HepG2 (cell line): ENCODE data around the gene GATAD2B. TPM values are rescaled to one million over a fixed set of nuclear protein-coding genes. Genes with fewer than 3 reads are reported as not detected.

Experiments used
- BORCS8-MEF2B ChIP-seq: sonication (generic); formaldehyde crosslinking; IDR thresholded peaks from 2 replicates; pipeline ENCODE4 v1.8.0; 2022; ENCODE audit warnings: mild to moderate bottlenecking, missing genetic modification reagents
- DBP ChIP-seq: sonication (generic); formaldehyde crosslinking; IDR thresholded peaks from 2 replicates; pipeline ENCODE4 v1.4.0; 2020; ENCODE audit warnings: missing genetic modification reagents; ENCODE audit errors: not compliant biosample characterization
- FOXA1 ChIP-seq, 2 experiments: fragments of 450-650 bp in 1 of 2; sonication (generic) in 1 of 2; formaldehyde crosslinking in 1 of 2; IDR thresholded peaks; 2 replicates each; pipeline versions ENCODE4 v1.4.0 to v1.6.1; 2016 to 2020; ENCODE audit warnings: missing genetic modification reagents in 1 of 2
- HDAC2 ChIP-seq: sonication (generic); formaldehyde crosslinking; IDR thresholded peaks from 2 replicates; pipeline ENCODE4 v1.4.0; 2020; ENCODE audit warnings: missing genetic modification reagents
- MLXIP ChIP-seq: sonication (generic); formaldehyde crosslinking; IDR thresholded peaks from 2 replicates; pipeline ENCODE4 v1.9.0; 2021; ENCODE audit warnings: missing genetic modification reagents, borderline replicate concordance
- MTA3 ChIP-seq: sonication (generic); formaldehyde crosslinking; IDR thresholded peaks from 2 replicates; pipeline ENCODE4 v1.4.0; 2020; ENCODE audit warnings: missing genetic modification reagents
- NCOA2 ChIP-seq: sonication (generic); formaldehyde crosslinking; IDR thresholded peaks from 2 replicates; pipeline ENCODE4 v1.8.0; 2022; ENCODE audit warnings: inconsistent platforms
- NFE2L2 ChIP-seq: fragments of 150-350 bp; IDR thresholded peaks from 2 replicates; pipeline ENCODE4 v1.6.1; 2014; ENCODE audit warnings: low read length
- POLR2AphosphoS2 ChIP-seq: IDR thresholded peaks from 2 replicates; pipeline ENCODE4 v1.6.1; 2011; ENCODE audit warnings: low read depth, low read length, improper control_type of control experiment
- RFXANK ChIP-seq: IDR thresholded peaks from 2 replicates; pipeline ENCODE4 v1.6.1; 2016
- SRSF1 ChIP-seq: fragments of 200-400 bp; formaldehyde crosslinking; optimal IDR thresholded peaks from 2 replicates; pipeline ENCODE3; 2017; ENCODE audit warnings: mild to moderate bottlenecking, low read depth, low read length, moderate library complexity
- TAF1 ChIP-seq: sonication (generic); formaldehyde crosslinking; IDR thresholded peaks from 2 replicates; pipeline ENCODE4 v1.4.0; 2020; ENCODE audit warnings: missing genetic modification reagents
- TFE3 ChIP-seq: IDR thresholded peaks from 2 replicates; pipeline ENCODE4 v1.6.1; 2016
- ZFY ChIP-seq: sonication (generic); formaldehyde crosslinking; IDR thresholded peaks from 2 replicates; pipeline ENCODE4 v1.4.0; 2020; ENCODE audit warnings: missing genetic modification reagents
- ZNF318 ChIP-seq: sonication (generic); formaldehyde crosslinking; IDR thresholded peaks from 2 replicates; pipeline ENCODE4 v1.4.0; 2020; ENCODE audit warnings: mild to moderate bottlenecking, missing genetic modification reagents
- ZNF343 ChIP-seq: sonication (generic); formaldehyde crosslinking; IDR thresholded peaks from 2 replicates; pipeline ENCODE4 v1.4.0; 2020; ENCODE audit warnings: mild to moderate bottlenecking, missing genetic modification reagents
- ZNF431 ChIP-seq: sonication (generic); formaldehyde crosslinking; IDR thresholded peaks from 2 replicates; pipeline ENCODE4 v1.9.0; 2022; ENCODE audit warnings: missing genetic modification reagents, low read depth, mild to moderate bottlenecking, borderline replicate concordance
- polyA plus RNA-seq, 8 experiments: library from polyadenylated mRNA; depleted of rRNA in 3 of 8; stranded (reverse) in 7 of 8; unstranded in 1 of 8; fragments of >200 nt; fragmentation: Illumina TruSeq in 4 of 8; extraction: Trizol in 4 of 8; gene quantifications; 2 replicates each; pipeline versions ENCODE4 v1.2.1 to v1.2.3, GENCODE V29; 2011 to 2016; ENCODE audit warnings: low read depth in 4 of 8, missing spikeins in 1 of 8, mixed read lengths in 1 of 8; ENCODE audit not compliant: insufficient read depth in 1 of 8
- total RNA-seq, 5 experiments: library from RNA; depleted of rRNA; stranded (reverse); fragments of >200 nt; fragmentation: Illumina TruSeq; extraction: Trizol; gene quantifications; 2 replicates each; pipeline ENCODE4 v1.2.3, GENCODE V29; 2016; ENCODE audit warnings: low read depth in 1 of 5

The GATAD2B gene
- total and polyA plus RNA-seq, 2 of the 13 experiments (the other 11 are each of a cell fraction or from before 2014, with no cell fraction given), result 3.2 to 5.2 TPM

- TF ChIP-seq ZNF318 (CRISPR knock-in tag), result no peak
- TF ChIP-seq MTA3 (CRISPR knock-in tag), result no peak
- TF ChIP-seq FOXA1 (IDR thresholded peaks at IDR 0.05), result no peak
- TF ChIP-seq FOXA1 (CRISPR knock-in tag; IDR thresholded peaks at IDR 0.05), result no peak
- peak; percentile 24 for TF ChIP-seq SRSF1
- peak; percentile 33; the same call in 1 of the 2 replicates for TF ChIP-seq ZFY (CRISPR knock-in tag)
- peak; percentile 27; the same call in 1 of the 2 replicates for TF ChIP-seq TAF1
- TF ChIP-seq POLR2AphosphoS2, result no peak
- peak; percentile 41; the same call in 1 of the 2 replicates for TF ChIP-seq BORCS8-MEF2B (CRISPR knock-in tag)
- no peak for TF ChIP-seq NFE2L2
- no peak for TF ChIP-seq RFXANK (CRISPR knock-in tag)
- TF ChIP-seq ZNF431 (CRISPR knock-in tag), result no peak
- peak; percentile 44; the same call in 1 of the 2 replicates for TF ChIP-seq TFE3 (CRISPR knock-in tag)
- TF ChIP-seq MLXIP (CRISPR knock-in tag), result no peak
- TF ChIP-seq NCOA2 (CRISPR knock-in tag), result peak; percentile 37; the same call in 1 of the 2 replicates
- no peak for TF ChIP-seq DBP (CRISPR knock-in tag)
- TF ChIP-seq HDAC2 (CRISPR knock-in tag), result peak; percentile 51; the same call in 1 of the 2 replicates
- peak; percentile 53; the same call in 1 of the 2 replicates for TF ChIP-seq ZNF343 (CRISPR knock-in tag)
Measured at GRCh38 chr1:153946622-153947241, 24.0 kb upstream of the GATAD2B start, which contains the start of gene DENND4B (continued).
